Naive thymus-derived CD4-positive, alpha-beta T cell (primary cell): ENCODE results near the gene KLRF1. TPM values are rescaled to one million over a fixed set of nuclear protein-coding genes. Genes with fewer than 3 reads are reported as not detected.

Experiments used
- ATAC-seq: fragments of 150-1000 bp; cut with Tn5 transposase; 2 replicates; pipeline ENCODE4 v1.10.0; 2021; ENCODE audit warnings: mild to moderate bottlenecking, moderate library complexity
- CTCF ChIA-PET: fragments of 350-600 bp; sonication (Branson Sonifier 250); formaldehyde crosslinking; loops from one replicate; lab custom pipeline; 2021; ENCODE audit warnings: antibody characterized with exemption; lab: Charles Lee
- POLR2A ChIA-PET: fragments of 350-600 bp; sonication (Branson Sonifier 250); formaldehyde crosslinking; loops from one replicate; lab custom pipeline; 2021; ENCODE audit warnings: antibody characterized with exemption, inconsistent platforms; lab: Charles Lee
- DNase-seq, 9 donors: peaks; one replicate each; pipeline versions ENCODE4 v3.0.0 to v3.0.0-alpha.2; 2020 to 2022; ENCODE audit warnings: mixed read lengths in 1 of 9
- H3K27ac ChIP-seq: one replicate; pipeline ENCODE4 v1.7.0; 2013; ENCODE audit warnings: mild to moderate bottlenecking, low read depth, low read length, moderate library complexity
- H3K27me3 ChIP-seq, 2 donors: one replicate each; pipeline ENCODE4 v1.7.0; 2013; ENCODE audit warnings: low read length in 2 of 2, mild to moderate bottlenecking in 2 of 2, moderate library complexity in 2 of 2; ENCODE audit not compliant: control insufficient read depth in 2 of 2, insufficient read depth in 2 of 2
- H3K36me3 ChIP-seq, 3 experiments: 1 replicate in 2 of 3; 2 replicates in 1 of 3; pipeline ENCODE4 v1.7.0; 2013; ENCODE audit warnings: low read length in 3 of 3, mild to moderate bottlenecking in 3 of 3, moderate library complexity in 1 of 3; ENCODE audit not compliant: insufficient read depth in 3 of 3, control insufficient read depth in 2 of 3
- H3K4me1 ChIP-seq, 2 donors: one replicate each; pipeline ENCODE4 v1.7.0; 2013; ENCODE audit warnings: low read length in 2 of 2, mild to moderate bottlenecking in 2 of 2, moderate library complexity in 1 of 2; ENCODE audit not compliant: control insufficient read depth in 2 of 2, insufficient read depth in 2 of 2
- H3K4me3 ChIP-seq: 2 replicates; pipeline ENCODE4 v1.7.0; 2013; ENCODE audit warnings: mild to moderate bottlenecking, low read length
- H3K9me3 ChIP-seq, 3 experiments: 1 replicate in 2 of 3; 2 replicates in 1 of 3; pipeline ENCODE4 v1.7.0; 2013; ENCODE audit warnings: low read length in 3 of 3; ENCODE audit not compliant: control insufficient read depth in 2 of 3
- H3K27ac Mint-ChIP-seq, 9 donors: one replicate each; pipeline ENCODE4 v1.8.0; 2020 to 2022; ENCODE audit warnings: mixed read lengths in 9 of 9, mild to moderate bottlenecking in 8 of 9, moderate library complexity in 5 of 9, inconsistent platforms in 2 of 9
- H3K27me3 Mint-ChIP-seq, 5 donors: one replicate each; pipeline ENCODE4 v1.8.0; 2021 to 2022; ENCODE audit warnings: mixed read lengths in 5 of 5, mild to moderate bottlenecking in 1 of 5
- H3K36me3 Mint-ChIP-seq, 5 donors: one replicate each; pipeline ENCODE4 v1.8.0; 2020 to 2022; ENCODE audit warnings: mixed read lengths in 5 of 5, mild to moderate bottlenecking in 3 of 5, inconsistent platforms in 1 of 5
- H3K4me1 Mint-ChIP-seq, 7 donors: one replicate each; pipeline ENCODE4 v1.8.0; 2020 to 2022; ENCODE audit warnings: mixed read lengths in 7 of 7, mild to moderate bottlenecking in 3 of 7, inconsistent platforms in 1 of 7
- H3K4me3 Mint-ChIP-seq, 10 donors: one replicate each; pipeline ENCODE4 v1.8.0; 2020 to 2022; ENCODE audit warnings: mild to moderate bottlenecking in 10 of 10, mixed read lengths in 10 of 10, moderate library complexity in 6 of 10, inconsistent platforms in 2 of 10
- H3K9me3 Mint-ChIP-seq, 11 donors: one replicate each; pipeline ENCODE4 v1.8.0; 2020 to 2022; ENCODE audit warnings: mixed read lengths in 11 of 11, mild to moderate bottlenecking in 4 of 11, inconsistent platforms in 1 of 11, moderate library complexity in 1 of 11
- intact Hi-C, 2 donors: fragments of 100-400 bp; cut with micrococcal nuclease; formaldehyde crosslinking; loops; one replicate each; pipeline ENCODE4 v1.15.1; 2023
- polyA plus RNA-seq, 2 donors: library from polyadenylated mRNA; unstranded; fragments of 300-500 nt; fragmentation: Illumina TruSeq; gene quantifications; one replicate each; pipeline ENCODE4 v1.2.3, GENCODE V29; 2021
- total RNA-seq, 6 experiments: library from RNA in 5 of 6; stranded (reverse) in 5 of 6; gene quantifications; 1 replicate in 5 of 6; 2 replicates in 1 of 6; pipeline ENCODE4 v1.2.3 and lab custom pipeline; 2021 to 2026

Gene KLRF1
- total and polyA plus RNA-seq, 7 experiments from 2014 or later = 0.35 to 34.8 (median 1.3) TPM

GRCh38 chr12:9799961-9800360 is 27.3 kb upstream of the KLRF1 start:
- no peak overlapping the region for H3K4me3 ChIP-seq
- Mint-ChIP-seq H3K27ac (no peak overlapping the region), H3K27me3 (peaks cover 0 to 29% (median 0%) of the 10 kb centered on the region in 5 donors), H3K4me1 (peaks cover 22 to 34% (median 32%) of the 10 kb centered on the region in 7 donors), H3K9me3 (peaks cover 0 to 4% (median 0%) of the 10 kb centered on the region in 11 donors), H3K36me3 (peaks cover 0 to 12% (median 0%) of the 10 kb centered on the region in 5 donors), H3K4me3 (no peak overlapping the region)
- POLR2A ChIA-PET = interaction anchor here (1.1 to 10.6 kb wide), 3 partner anchors 14 to 122 kb away, joined by 3 to 433 read pairs (median 5); partner anchors contain the start of gene CD69
- no peak for DNase-seq
- H3K27me3 ChIP-seq = no peaks in the 10 kb centered on the region
- CTCF ChIA-PET = interaction anchor here (0.5 to 10.7 kb wide), 8 partner anchors 9 to 391 kb away, joined by 3 to 616 read pairs (median 5); partner anchors contain the start of gene CD69
- no peak overlapping the region for H3K27ac ChIP-seq
- no peak for ATAC-seq
- H3K9me3 ChIP-seq = no peaks in the 10 kb centered on the region
- intact Hi-C loops = loop anchor here (2.0 to 10.0 kb wide), 4 partner anchors 183 to 465 kb away; no protein-coding TSS in a partner anchor
- peaks cover 24 to 30% of the 10 kb centered on the region in 2 donors for H3K4me1 ChIP-seq
- H3K36me3 ChIP-seq = no peaks in the 10 kb centered on the region

- Mint-ChIP-seq H3K9me3 (peaks cover 0 to 4% (median 0%) of the 10 kb centered on the region in 11 donors), H3K27ac (no peak overlapping the region), H3K27me3 (peaks cover 0 to 58% (median 4%) of the 10 kb centered on the region in 5 donors), H3K4me1 (peaks cover 2 to 7% (median 4%) of the 10 kb centered on the region in 7 donors), H3K36me3 (peaks cover 0 to 13% (median 0%) of the 10 kb centered on the region in 5 donors), H3K4me3 (no peak overlapping the region)
- no peaks in the 10 kb centered on the region for H3K36me3 ChIP-seq
- H3K27ac ChIP-seq = no peak overlapping the region
- no peaks in the 10 kb centered on the region for H3K27me3 ChIP-seq
- H3K4me3 ChIP-seq = no peak overlapping the region
- CTCF ChIA-PET = interaction anchor here (1.2 to 6.3 kb wide), 3 partner anchors 56 to 135 kb away, joined by 3 to 34 read pairs (median 4); no protein-coding TSS in a partner anchor
- intact Hi-C loops = no loop called here
- DNase-seq (no peak), ATAC-seq (no peak)
- POLR2A ChIA-PET = interaction anchor here (1.1 kb wide), 1 partner anchor 55 kb away, joined by 3 read pairs; no protein-coding TSS in a partner anchor
- no peaks in the 10 kb centered on the region for H3K4me1 ChIP-seq
- no peaks in the 10 kb centered on the region for H3K9me3 ChIP-seq
Observed at GRCh38 chr12:9805883-9806282, 21.4 kb upstream of the KLRF1 start.

GRCh38 chr12:9806714-9807113 is 20.6 kb upstream of the KLRF1 start:
- Histone ChIP-seq H3K36me3 (no peaks in the 10 kb centered on the region), H3K4me1 (no peaks in the 10 kb centered on the region), H3K27ac (no peak overlapping the region), H3K4me3 (no peak overlapping the region), H3K27me3 (no peaks in the 10 kb centered on the region), H3K9me3 (no peaks in the 10 kb centered on the region)
- ChIA-PET POLR2A (interaction anchor here (0.6 kb wide), 1 partner anchor 56 kb away, joined by 3 read pairs; no protein-coding TSS in a partner anchor), CTCF (interaction anchor here (1.2 to 6.3 kb wide), 3 partner anchors 57 to 134 kb away, joined by 3 to 34 read pairs (median 4); no protein-coding TSS in a partner anchor)
- Mint-ChIP-seq H3K4me1 (peaks cover 2 to 13% (median 4%) of the 10 kb centered on the region in 7 donors), H3K9me3 (no peaks in the 10 kb centered on the region), H3K27me3 (peaks cover 0 to 62% (median 7%) of the 10 kb centered on the region in 5 donors), H3K36me3 (peaks cover 0 to 7% (median 0%) of the 10 kb centered on the region in 5 donors), H3K4me3 (no peak overlapping the region), H3K27ac (no peak overlapping the region)
- intact Hi-C loops = no loop called here
- ATAC-seq = no peak
- DNase-seq = no peak

GRCh38 chr12:9808504-9808903 is 18.8 kb upstream of the KLRF1 start:
- no peaks in the 10 kb centered on the region for H3K36me3 ChIP-seq
- Mint-ChIP-seq H3K36me3 (peaks cover 0 to 6% (median 0%) of the 10 kb centered on the region in 5 donors), H3K4me1 (peaks cover 4 to 22% (median 7%) of the 10 kb centered on the region in 7 donors), H3K27ac (no peak overlapping the region), H3K9me3 (no peaks in the 10 kb centered on the region), H3K27me3 (peaks cover 0 to 51% (median 7%) of the 10 kb centered on the region in 5 donors), H3K4me3 (no peak overlapping the region)
- DNase-seq (no peak), ATAC-seq (no peak)
- H3K4me3 ChIP-seq = no peak overlapping the region
- intact Hi-C loops = no loop called here
- ChIA-PET POLR2A (interaction anchor here (1.2 to 1.5 kb wide), 4 partner anchors 12 to 120 kb away, joined by 3 to 4 read pairs (median 3); no protein-coding TSS in a partner anchor), CTCF (interaction anchor here (1.1 to 6.3 kb wide), 2 partner anchors 13 to 59 kb away, joined by 3 to 34 read pairs; no protein-coding TSS in a partner anchor)
- no peaks in the 10 kb centered on the region for H3K27me3 ChIP-seq
- H3K4me1 ChIP-seq = no peaks in the 10 kb centered on the region
- no peaks in the 10 kb centered on the region for H3K9me3 ChIP-seq
- H3K27ac ChIP-seq = no peak overlapping the region

- Histone ChIP-seq H3K4me3 (no peak overlapping the region), H3K27ac (no peak overlapping the region), H3K27me3 (no peaks in the 10 kb centered on the region), H3K9me3 (no peaks in the 10 kb centered on the region), H3K4me1 (no peaks in the 10 kb centered on the region), H3K36me3 (no peaks in the 10 kb centered on the region)
- no peak overlapping the region for H3K4me3 Mint-ChIP-seq
- DNase-seq (no peak), ATAC-seq (no peak)
- no peak overlapping the region for H3K27ac Mint-ChIP-seq
- no peaks in the 10 kb centered on the region for H3K9me3 Mint-ChIP-seq
- H3K4me1 Mint-ChIP-seq = peaks cover 6 to 27% (median 14%) of the 10 kb centered on the region in 7 donors
- H3K27me3 Mint-ChIP-seq = peaks cover 0 to 44% (median 7%) of the 10 kb centered on the region in 5 donors
- CTCF ChIA-PET = interaction anchor here (1.1 to 6.3 kb wide), 2 partner anchors 14 to 59 kb away, joined by 3 to 34 read pairs; no protein-coding TSS in a partner anchor
- intact Hi-C loops = no loop called here
- peaks cover 0 to 4% (median 0%) of the 10 kb centered on the region in 5 donors for H3K36me3 Mint-ChIP-seq
- POLR2A ChIA-PET = interaction anchor here (1.0 to 1.5 kb wide), 4 partner anchors 13 to 119 kb away, joined by 3 to 4 read pairs (median 4); no protein-coding TSS in a partner anchor
Observed at GRCh38 chr12:9809338-9809737, 17.9 kb upstream of the KLRF1 start.

- Histone ChIP-seq H3K27ac (no peak overlapping the region), H3K9me3 (no peaks in the 10 kb centered on the region), H3K4me1 (no peaks in the 10 kb centered on the region), H3K27me3 (no peaks in the 10 kb centered on the region), H3K36me3 (no peaks in the 10 kb centered on the region), H3K4me3 (no peak overlapping the region)
- POLR2A ChIA-PET = interaction anchor here (1.0 to 1.3 kb wide), 2 partner anchors 35 to 51 kb away, joined by 4 read pairs; no protein-coding TSS in a partner anchor
- DNase-seq (no peak), ATAC-seq (no peak)
- CTCF ChIA-PET = interaction anchor here (6.3 kb wide), 1 partner anchor 60 kb away, joined by 34 read pairs; no protein-coding TSS in a partner anchor
- intact Hi-C loops = loop anchor here (5.0 kb wide), 2 partner anchors 132 to 197 kb away; no protein-coding TSS in a partner anchor
- H3K4me3 Mint-ChIP-seq = no peak overlapping the region
- peaks cover 0 to 40% (median 7%) of the 10 kb centered on the region in 5 donors for H3K27me3 Mint-ChIP-seq
- H3K4me1 Mint-ChIP-seq = peaks cover 6 to 27% (median 14%) of the 10 kb centered on the region in 7 donors
- H3K27ac Mint-ChIP-seq = no peak overlapping the region
- peaks cover 0 to 2% (median 0%) of the 10 kb centered on the region in 5 donors for H3K36me3 Mint-ChIP-seq
- no peaks in the 10 kb centered on the region for H3K9me3 Mint-ChIP-seq
Observed at GRCh38 chr12:9809866-9810265, 17.4 kb upstream of the KLRF1 start.
